ENCODE measurements around the gene RNU2-63P.
"Not testable (repeated sequence)": the region's sequence is repeated elsewhere in the genome, so short reads cannot be mapped to it uniquely, and the experiment has no call there.

The RNU2-63P gene

DNA sequence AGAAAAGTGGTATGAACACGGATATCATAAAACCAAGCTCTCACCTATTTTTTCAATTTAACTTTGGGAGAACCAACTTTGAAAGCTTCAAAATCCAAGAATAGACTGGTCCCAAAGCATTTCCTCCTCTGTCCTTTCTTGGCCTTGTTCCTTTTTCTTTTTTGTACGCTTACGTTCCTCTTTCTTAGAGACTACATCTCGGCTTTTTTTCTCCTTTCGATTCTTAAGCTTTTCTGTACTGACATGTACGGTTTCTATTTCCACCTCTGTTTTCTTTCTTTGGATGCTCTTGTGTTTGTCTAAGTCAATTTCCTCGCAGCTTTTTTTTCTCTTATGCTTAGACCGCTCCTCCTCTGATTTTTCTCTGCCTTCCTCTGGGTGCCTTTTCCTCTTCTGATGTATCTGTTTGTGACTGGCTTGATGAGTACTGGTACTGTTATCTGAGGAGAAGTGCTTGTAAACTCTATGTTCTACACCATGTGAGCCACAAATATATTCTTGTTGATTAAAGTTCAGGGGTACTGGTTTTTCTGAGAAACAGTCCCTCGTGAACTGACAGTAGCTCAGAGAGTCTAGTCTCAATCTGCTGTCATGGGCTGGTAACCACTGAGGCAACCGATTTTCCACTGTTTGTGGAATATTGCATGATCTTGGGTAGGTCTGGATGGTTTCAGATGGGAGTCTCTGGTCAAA, 11.5 kb upstream of the RNU2-63P start:
- DNase-seq, result no peak

DNA sequence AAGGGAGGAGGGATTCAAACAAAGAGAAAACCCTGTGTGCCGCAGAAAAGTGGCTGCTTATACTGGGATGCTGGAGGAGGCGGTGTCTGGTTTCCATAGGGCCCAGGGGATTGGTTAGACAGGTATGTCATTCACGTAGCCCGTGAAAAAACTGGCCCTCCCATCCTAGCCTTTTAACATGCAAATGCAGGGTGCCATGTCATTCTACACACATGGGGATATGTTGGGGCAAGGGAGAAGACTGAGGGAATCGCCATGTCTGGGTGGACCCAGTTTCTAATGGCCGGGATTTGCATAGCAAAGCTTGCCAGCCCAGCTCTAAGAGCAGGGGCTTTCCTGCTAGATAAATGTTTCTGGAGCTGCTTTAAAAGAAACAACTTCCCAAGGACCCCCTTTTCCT, 8.2 kb upstream of the RNU2-63P start:
- DNase-seq, result no peak

DNA sequence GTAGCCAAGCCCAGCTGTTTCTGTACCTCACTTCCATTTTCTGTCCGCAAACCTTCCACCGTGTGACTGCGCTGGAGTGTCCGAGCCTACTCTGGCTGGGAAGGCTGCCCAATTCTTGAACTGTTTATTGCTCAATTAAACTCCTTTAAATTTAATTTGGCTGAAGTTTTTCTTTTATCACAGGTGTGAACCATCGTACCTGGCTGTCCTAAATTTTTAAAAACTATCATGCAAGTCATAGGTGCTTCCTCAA, 6.2 kb upstream of the RNU2-63P start:
- DNase-seq, result no peak

DNA sequence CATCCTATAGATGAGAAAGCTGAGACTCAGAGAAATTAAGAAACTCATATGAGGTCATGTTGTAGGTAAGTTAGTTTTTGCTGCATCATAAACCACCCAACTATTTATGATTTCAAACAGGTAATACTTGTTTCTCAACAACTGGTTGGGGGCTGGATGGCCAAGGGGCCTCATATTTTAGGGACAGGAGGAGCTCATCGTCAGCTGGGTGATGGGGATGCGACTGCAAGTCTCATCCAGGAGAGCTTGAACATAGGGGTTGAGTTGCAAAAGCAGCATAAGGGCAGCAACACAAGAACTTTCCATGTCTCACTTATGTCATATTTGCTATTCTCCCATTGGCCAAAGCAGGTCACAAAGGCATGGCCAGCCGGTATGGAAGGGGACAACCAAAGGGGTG, 3.6 kb upstream of the RNU2-63P start:
- DNase-seq, result no peak

DNA sequence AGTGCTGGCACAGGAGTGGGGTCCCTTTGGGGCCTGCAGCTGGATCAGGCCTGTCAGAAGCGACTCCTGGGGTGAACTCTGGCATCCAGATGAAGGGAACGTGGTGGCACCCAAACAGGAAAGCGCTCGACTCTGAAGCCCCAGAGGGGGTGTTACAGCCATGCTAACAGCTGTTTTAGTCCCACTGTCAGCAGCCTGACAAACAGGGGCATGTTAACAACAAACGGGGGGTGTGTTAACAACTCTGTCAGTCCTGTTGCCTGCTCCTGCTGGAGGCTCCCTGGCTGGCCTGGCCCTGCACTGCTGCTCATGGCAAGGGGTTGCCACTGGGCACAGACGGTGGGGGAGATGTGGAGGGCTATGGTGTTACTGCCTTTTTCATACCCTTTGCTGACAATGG, 2.6 kb upstream of the RNU2-63P start:
- DNase-seq, result no peak

DNA sequence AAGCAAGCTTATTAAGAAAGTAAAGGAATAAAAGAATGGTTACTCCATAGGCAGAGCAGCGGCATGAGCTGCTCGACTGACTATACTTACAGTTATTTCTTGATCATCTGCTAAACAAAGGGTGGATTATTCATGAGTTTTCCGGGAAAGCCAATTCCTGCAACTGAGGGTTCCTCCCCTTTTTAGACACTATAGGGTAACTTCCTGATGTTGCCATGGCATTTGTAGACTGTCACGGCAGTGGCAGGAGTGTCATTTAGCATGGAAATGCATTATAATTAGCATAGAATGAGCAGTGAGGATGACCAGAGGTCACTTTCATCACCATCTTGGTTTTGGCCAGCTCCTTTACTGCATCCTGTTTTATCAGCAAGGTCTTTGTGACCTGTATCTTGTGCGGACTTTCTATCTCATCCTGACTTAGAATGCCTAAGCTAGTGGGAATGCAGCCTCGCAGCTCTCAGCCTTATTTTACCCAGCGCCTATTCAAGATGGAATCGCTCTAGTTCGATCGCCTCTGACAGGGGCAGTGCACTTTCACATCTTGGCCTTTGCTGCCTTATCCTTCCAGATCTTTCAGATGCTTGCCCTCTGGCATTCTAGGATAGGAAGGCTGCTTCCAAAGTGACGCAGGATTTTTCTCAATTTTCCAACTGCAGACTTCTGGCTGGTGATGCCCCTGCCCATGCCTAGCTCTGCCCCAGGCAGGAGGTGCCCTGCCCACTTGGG, 1.9 kb upstream of the RNU2-63P start:
- not testable (repeated sequence) for DNase-seq

DNA sequence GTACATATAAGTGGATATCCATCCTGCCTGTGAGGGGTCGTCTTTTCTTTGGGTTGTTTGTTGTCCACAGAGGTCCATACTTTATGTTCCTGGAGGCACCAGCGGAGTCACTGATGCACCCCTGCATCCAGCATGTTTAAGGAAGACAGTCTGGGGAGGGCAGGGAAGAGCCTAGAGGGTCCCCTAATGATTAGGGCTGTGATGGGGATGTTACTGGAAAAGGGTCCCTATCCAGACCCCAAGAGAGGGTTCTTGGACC, 1.4 kb upstream of the RNU2-63P start:
- not testable (repeated sequence) for DNase-seq

DNA sequence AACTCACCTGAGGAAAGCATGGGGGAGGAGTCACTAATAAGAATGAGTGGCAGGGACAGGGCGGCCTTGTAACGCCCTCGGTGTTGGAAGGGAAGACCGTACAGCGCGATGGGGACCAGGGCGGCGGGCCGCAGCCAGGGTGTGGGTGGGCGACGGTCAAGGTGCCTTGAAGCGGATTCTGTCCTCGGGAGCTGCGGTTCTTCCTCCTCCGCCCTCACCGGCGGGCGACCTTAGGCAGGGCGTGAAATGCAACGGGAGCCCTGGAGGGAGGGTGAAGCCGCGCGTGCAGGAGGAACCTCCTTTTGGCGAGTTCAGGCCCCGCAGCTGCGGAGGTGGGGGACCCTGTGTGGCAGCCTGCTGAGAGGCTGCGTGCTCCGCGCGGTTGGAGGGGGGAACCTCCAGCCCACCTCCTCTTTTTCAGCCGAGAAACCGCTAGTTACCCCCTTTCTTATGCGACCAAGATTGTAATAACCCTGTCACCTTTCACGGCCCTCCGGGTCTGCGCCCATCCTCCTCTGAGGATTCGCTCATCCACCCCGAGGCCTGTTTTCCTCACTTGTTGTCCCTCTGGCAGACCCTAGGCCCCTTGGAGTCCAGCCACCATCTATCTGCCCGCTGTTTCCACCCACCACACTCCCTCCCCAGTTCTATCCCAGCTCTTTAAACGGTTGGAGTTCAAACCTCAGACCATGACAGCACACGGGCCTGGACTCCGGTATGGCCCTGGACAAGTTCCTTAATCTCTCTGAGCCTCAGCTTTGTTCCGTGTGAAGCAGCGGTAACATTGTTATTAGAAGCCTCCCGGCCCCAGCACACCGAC, 823 bp upstream of the RNU2-63P start:
- DNase-seq, result no peak

DNA sequence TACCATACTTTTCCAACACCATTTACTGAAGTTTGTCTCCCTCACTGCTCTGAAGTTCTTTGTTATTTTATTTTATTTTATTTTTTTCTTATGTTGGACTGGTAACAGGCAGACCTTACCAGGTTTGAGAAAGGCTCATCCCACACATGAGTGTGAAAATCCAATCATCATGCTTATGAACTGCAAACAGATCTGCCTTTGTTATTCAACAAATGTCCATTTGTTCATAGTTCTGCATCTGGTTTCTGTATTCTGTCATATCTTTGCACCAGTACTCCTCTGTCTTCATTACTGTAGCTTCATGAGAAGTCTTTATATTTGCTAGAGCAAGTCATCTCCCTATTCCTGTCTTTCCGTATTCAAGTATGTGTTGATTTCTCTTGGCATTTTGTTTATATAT, 5.3 kb downstream of the RNU2-63P start:
- no peak for DNase-seq

DNA sequence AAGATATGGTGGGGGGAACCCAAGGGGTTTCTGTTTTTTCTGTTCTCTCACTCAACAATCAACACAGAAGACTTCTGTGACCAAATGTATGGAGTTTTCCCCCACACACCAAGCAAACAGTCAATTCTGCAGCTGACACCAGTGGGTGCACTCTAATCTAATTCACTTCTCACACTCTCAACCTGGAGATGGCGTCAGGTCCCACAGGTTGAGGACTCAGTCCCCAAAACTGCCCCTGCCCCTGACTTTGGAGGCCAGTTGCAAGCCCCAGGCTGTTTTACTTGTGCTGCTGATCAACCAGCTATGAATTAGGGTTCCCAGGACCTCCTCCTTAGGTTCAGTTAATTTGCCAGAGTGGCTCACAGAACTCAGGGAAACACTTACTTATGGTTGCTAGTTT, 6.2 kb downstream of the RNU2-63P start:
- no peak for DNase-seq

DNA sequence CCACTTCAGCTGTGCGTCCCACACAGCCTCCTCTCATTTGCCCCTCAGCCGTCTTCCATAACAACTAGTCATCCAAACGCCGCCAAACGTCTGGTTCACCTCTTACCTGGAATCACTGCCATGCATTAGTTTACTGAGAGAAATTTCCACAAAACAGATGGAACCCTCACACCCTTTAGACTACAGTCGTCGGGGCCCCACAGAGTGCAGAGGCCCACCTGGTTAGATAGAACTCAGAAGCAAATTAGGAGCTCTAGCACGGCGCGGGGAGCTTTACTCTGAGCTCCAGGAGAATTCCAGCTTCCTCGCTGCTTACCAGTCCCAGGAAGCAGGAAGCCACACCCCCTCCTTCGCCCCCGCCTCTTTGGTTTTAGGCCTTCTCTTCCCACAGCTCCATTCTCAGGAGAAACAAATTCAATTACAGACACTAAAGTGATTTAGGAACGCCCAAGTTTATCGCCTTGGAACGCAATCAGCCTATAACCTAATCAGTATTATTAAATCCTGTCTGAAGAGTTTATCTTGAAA, 9.4 kb downstream of the RNU2-63P start:
- no peak for DNase-seq

DNA sequence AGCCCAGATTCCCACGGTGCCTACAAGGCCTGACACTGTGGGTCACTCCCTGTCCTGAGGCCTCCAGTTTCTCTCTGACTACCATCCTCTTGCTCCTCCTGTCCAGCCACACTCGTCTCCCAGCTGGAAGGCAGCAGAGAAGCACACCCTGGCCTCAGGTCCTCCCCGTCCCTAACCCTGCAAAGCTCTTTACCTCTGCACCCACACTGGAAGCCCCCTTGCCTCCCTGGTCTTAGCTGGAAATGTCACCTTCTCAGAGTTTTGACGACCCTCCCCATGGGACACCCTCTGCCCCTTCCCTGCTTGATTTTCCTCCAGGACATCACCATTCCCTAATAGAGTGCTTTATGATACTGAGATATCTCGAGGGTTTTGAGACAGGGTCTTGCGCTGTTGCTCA, 10.6 kb downstream of the RNU2-63P start:
- DNase-seq, result no peak

DNA sequence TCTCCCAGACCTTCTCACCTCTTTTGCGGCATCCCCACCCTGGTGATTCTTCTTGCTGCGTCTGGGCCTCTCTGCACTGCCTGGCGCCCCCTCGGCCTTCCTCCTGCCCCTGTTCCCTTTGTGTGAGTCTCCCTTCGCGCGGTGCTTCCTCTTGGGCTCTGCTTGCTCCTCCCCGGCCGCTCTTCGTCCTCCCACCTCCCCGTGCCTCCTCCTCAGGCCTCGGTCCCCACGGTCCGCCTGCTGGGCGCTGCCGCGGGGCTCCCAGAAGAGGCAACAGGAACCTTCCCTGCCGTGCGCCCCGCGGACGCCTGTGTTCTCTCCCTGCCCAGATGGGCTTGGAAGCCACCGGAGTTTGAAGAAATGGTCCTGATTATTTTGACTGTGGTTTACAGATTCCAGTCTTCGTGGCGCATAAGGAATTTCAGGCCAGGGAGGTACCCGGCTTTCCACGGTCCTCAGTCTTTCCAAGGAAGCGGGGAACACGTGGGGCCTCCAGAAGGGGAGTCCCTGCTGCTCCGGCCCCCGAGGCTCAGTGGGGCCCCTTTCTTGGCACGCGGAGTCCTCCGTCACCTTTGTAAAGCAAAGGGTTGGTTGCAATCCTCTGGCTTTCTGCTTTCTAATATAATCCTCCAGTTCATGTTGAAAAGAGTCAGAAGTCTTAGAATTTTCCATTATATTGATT, 13.1 kb downstream of the RNU2-63P start:
- DNase-seq, result no peak

DNA sequence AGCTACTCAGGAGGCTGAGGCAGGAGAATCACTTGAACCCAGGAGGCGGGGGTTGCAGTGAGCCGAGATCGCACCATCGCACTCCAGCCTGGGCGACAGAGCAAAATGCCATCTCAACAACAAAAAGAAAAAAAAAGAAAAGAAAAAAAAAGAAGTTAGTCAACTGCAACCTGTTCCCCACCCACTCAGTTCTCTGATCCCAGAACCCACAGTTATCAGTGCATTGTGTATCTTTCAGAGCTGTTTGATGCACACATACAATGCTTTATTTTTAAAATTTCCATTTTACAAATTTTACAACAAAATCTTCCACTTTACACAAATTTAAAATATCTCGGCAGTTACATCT, 14.0 kb downstream of the RNU2-63P start:
- no peak for DNase-seq

DNA sequence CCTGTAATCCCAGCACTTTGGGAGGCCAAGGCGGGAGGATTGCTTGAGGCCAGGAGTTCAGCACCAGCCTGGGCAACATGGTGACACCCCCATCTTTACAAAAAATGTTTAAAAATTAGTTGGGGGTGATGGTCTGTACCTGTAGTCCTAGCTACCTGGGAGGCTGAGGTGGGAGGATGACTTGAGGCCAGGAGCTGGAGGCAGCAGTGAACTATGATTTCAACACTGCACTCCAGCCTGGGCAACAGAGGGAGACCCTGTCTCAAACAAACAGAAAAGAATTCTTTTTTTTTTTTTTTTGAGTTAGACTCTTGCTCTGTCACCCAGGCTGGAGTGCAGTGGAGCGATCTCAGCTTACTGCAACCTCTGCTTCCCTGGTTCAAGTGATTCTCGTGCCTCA, 15.9 kb downstream of the RNU2-63P start:
- DNase-seq, result not testable (repeated sequence)

DNA sequence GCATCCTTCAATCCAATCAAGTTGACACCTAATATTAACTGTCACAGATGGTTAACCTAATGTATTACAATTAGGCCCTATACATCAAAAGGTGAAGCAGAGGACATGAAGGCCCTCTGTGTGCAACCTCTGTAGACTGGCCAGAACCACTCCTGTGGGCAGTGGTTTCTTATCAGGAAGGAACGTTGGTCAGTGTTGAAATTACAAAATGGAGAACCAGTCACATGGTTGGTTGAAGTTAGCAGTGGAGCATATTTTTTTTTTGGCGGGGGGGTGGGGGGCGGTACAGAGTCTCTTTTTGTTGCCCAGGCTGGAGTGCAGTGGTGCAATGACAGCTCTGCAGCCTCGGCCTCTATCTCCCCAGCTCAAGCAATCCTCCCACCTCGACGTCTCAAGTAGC, 19.8 kb downstream of the RNU2-63P start:
- no peak for DNase-seq

DNA sequence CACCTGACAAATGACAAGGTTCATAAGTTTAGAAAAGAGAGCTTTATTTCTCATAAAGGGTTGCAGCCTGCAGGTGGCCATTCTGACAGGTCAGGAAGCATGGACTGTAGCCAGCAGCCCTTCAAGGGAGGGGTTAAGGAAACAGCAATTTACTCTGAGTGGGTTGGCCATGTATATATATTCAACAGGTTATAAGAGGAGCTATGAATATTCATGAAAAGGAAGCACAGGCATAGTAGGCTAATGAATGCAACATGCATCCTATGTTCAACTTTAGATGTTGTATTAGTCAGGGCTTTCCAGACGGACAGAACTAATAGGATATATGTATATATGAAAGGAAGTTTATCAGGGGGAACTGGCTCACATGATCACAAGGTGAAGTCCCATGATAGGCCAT, 20.6 kb downstream of the RNU2-63P start:
- no peak for DNase-seq

DNA sequence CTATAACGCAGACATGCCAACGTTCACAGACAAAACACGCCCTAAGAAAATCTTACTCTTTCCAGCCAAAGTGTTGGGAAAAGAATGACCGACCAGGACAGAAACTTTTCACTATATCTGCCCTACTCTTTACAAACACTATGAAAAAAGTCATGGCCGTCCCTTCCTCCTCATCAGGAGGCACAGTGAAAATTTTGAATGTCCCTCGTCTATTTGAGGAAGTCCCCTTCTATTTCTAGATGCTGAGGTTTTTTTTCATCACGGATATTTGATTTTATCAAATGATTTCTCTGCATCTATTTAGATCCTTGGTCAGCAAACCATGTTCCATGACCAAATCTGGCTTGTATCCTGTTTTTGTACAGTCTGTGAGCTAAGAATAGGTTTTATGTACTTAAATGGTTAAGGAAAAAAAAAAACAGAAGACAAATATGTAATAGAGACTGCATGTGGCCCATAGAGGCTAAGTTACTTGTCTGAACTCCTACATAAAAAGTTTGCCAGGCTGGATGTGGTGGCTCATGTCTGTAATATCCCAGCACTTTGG, 22.0 kb downstream of the RNU2-63P start:
- DNase-seq, result not testable (repeated sequence)

DNA sequence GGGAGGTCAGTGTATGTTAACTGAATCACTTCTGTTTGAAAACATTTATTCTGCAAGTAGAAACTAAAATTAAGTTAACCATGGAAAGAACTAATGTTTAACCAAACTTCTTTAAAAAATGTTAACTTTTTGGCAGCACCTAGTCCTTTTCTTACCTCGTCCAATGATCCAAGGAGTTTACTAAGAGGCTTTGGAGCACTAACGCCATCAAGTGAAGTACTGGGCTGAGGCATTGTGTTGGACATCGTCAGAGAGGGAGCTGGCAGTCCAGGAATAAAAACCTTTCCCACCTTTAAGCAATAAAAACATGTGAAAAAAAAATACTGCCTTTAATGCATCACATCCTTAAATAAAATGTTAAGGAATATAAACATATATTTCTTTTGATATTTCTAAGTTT, 23.8 kb downstream of the RNU2-63P start:
- not testable (repeated sequence) for DNase-seq

DNA sequence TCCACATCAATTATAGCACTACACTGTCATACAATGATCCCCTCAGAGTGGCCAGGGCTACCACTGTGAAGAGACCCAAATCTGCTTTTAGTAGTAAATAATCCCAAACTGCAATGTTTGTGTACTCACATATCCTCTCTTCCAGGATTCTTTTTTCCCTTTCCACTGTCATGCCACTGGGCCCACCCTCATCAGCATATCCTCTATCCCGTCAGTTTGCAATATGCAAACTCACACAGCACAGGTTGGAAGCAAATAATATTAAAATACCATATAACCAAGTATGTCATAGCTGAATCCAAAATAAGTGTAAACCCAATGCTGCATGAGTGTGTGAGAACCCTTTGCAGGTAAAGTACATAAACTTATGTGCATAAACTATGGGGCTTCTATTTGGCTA, 28.9 kb downstream of the RNU2-63P start:
- not testable (repeated sequence) for DNase-seq

DNA sequence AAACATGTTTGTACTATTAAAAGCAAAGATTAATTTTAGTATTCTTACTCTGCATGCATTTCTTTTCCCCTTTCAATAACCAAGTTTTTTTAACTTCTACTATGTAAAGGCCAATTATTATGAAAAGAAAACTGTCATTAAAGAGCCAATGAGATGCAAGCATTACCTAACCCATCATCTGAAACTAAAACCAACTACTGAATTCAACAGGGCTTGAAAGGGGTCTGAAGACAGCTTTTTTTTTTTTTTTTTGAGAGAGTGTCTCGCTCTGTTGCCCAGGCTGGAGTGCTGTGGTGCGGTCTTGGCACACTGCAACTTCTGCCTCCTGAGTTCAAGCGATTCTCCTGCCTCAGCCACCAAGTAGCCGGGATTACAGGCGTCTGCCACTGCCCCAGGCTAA, 30.4 kb downstream of the RNU2-63P start:
- DNase-seq, result not testable (repeated sequence)

DNA sequence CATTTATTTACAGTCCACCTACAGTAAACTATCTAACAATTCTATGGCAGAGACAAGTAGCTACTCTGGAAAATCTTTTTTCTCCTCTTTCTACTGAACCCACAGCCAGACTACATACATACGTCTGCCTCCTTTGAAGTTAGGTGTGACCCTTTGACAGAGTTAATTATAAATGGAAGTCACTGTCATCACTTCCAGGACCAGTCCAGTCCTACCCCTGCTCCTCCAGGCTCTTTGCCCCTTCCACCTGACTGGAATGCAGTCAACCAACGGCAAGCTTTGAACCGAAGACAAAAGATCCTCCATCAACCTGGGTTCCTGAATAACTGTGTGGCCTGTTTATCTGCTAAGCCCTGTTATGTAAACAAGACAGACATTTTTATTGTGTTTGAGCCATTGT, 35.2 kb downstream of the RNU2-63P start:
- DNase-seq, result not testable (repeated sequence)

DNA sequence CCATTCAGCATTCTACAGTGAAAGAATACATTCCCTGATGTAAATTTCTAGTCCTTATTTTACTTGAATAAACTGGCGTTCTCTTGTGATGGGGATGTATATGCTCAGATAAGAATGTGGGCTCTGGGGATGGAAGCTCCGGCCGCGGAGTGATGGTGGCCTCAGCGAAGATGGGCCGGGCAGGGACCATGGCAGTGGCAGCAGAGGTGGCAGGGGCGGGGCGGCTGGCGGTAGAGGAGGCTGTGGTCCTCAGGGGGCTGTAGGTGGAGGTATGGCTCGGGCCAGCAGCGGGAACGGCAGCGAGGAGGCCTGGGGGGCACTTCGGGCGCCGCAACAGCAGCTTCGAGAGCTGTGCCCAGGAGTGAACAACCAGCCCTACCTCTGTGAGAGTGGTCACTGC, 44.0 kb downstream of the RNU2-63P start:
- not testable (repeated sequence) for DNase-seq

Measured in activated effector memory CD4-positive, alpha-beta T cell treated with Interleukin-2 at 50 U/mL for 16 hours (primary cell).